22Rv1 (cell line): Measurements from ENCODE around the gene SLC1A5.

ENCODE experiments used
- ZFX ChIP-seq: fragments of 450-650 bp; IDR thresholded peaks from 2 replicates; pipeline ENCODE4 v1.6.1; 2017; ENCODE audit warnings: antibody characterized with exemption, borderline replicate concordance
- TF ChIP-seq, protein P1 (sequence below): fragments of 450-650 bp; IDR thresholded peaks from 2 replicates; pipeline ENCODE4 v1.5.1; 2017; ENCODE audit warnings: mild to moderate bottlenecking

DNA sequence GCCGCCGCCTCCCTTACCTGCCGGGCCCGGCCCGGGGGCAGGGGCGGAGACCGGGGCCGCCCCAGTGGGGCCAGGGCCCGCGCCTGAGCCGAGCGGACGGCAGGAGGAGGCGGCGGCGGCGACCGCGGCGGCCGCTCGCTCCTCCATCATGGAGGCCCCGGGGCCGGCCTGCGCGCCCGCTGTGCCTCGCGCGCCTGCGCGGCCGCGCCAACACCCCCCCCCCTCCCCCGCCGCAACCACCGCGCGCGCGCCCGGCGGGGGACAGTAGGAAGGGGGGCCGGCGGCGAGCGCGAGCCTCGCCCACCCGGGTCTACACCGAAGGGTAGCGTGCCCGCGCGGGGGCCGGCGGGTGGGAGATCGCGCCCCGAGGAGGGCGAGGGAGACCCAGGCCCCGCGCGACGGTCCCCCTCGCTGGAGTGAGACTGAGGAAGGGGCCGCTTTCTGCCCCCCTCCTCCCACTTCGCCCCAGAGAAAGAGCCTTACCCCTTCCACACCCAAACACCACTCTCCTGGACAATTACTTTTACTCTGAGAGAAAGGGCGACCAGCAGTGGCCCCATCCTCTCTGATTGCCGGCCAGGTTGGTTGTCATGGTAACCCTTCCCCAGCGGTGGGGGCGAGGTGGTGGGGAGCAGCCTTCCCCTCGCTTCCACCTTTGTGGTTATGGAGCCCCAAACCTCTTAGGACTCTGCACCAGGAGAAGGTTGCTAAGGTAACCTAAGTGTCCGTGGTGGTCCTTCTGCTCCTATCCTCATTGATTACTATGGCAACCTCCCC, 41.9 kb downstream of the SLC1A5 start, which contains the start of gene STRN4:
- TF ChIP-seq, protein P1, sequence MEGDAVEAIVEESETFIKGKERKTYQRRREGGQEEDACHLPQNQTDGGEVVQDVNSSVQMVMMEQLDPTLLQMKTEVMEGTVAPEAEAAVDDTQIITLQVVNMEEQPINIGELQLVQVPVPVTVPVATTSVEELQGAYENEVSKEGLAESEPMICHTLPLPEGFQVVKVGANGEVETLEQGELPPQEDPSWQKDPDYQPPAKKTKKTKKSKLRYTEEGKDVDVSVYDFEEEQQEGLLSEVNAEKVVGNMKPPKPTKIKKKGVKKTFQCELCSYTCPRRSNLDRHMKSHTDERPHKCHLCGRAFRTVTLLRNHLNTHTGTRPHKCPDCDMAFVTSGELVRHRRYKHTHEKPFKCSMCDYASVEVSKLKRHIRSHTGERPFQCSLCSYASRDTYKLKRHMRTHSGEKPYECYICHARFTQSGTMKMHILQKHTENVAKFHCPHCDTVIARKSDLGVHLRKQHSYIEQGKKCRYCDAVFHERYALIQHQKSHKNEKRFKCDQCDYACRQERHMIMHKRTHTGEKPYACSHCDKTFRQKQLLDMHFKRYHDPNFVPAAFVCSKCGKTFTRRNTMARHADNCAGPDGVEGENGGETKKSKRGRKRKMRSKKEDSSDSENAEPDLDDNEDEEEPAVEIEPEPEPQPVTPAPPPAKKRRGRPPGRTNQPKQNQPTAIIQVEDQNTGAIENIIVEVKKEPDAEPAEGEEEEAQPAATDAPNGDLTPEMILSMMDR: no peak
- TF ChIP-seq ZFX: no peak
